ENCODE results near the gene ZNF581.

ZNF581 gene

DNA sequence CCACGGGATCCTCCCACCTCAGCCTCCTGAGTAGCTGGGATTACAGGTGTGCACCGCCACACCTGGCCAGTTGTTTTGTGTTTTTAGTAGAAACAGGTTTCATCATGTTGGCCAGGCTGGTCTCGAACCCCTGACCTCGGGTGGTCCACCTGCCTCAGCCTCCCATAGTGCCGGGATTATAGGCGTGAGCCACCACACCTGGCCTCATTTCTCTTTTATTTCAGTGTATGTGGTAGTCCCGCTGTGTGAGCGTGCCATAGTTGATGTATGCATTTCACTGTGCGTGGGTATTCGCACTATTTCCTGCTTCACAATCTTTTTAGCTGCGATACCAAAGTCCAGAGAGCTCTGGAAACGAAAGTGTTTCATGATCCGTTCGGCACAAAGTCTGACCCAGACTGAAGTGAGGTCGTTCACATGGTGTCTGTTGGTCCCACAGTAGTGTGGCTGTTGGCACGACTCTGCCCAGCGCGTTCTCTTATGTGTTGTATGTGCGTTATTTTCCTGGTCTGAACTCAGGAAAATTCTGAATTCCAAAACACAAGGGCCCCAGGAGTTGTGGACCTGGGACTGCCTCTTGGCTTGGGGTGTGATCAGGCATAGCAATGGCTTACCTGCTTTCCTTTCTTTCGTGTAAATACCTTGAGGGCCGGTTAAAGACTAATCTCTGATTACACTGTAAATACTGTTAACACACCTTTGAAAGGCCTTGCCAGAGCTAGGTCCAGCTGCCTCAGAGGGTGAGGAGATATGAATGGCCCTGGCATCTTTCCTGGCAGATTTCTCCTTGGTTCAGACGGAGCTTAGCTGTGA lies 40.2 kb downstream of the ZNF581 start:
- H3K27me3 ChIP-seq (ENCODE audit: insufficient read depth, low read length), result no peaks in the 10 kb centered on the region
- H3K27ac ChIP-seq (ENCODE audit: low read depth, low read length, poor library complexity, severe bottlenecking), result no peak overlapping the region
- peaks cover 84% of the 10 kb centered on the region for H3K36me3 ChIP-seq (ENCODE audit: insufficient read depth, low read length)
- TF ChIP-seq EZH2 (IDR thresholded peaks at IDR 0.05; ENCODE audit: borderline replicate concordance, low read length) (no peak), CTCF (IDR thresholded peaks at IDR 0.05; ENCODE audit: low read length) (no peak)
- no peak overlapping the region for H3K4me2 ChIP-seq (ENCODE audit: low read length)
- no peaks in the 10 kb centered on the region for H3F3A ChIP-seq (ENCODE audit: insufficient read depth, low read length)
- peaks cover 11% of the 10 kb centered on the region for H3K4me1 ChIP-seq (ENCODE audit: insufficient read depth, low read length, severe bottlenecking)
- H3K9me3 ChIP-seq (ENCODE audit: low read length), result no peaks in the 10 kb centered on the region
- no peak overlapping the region for H2AFZ ChIP-seq (ENCODE audit: low read length)
- H3K4me3 ChIP-seq (ENCODE audit: low read depth, low read length, poor library complexity, severe bottlenecking), result no peak overlapping the region
- H3K79me2 ChIP-seq (ENCODE audit: insufficient read depth, low read length), result peaks cover 17% of the 10 kb centered on the region
- no peak overlapping the region for H3K9ac ChIP-seq (ENCODE audit: low read length)
- no peaks in the 10 kb centered on the region for H3K9me2 ChIP-seq (ENCODE audit: low read depth, low read length)
- H4K20me1 ChIP-seq (ENCODE audit: insufficient read depth, low read length), result no peaks in the 10 kb centered on the region

DNA sequence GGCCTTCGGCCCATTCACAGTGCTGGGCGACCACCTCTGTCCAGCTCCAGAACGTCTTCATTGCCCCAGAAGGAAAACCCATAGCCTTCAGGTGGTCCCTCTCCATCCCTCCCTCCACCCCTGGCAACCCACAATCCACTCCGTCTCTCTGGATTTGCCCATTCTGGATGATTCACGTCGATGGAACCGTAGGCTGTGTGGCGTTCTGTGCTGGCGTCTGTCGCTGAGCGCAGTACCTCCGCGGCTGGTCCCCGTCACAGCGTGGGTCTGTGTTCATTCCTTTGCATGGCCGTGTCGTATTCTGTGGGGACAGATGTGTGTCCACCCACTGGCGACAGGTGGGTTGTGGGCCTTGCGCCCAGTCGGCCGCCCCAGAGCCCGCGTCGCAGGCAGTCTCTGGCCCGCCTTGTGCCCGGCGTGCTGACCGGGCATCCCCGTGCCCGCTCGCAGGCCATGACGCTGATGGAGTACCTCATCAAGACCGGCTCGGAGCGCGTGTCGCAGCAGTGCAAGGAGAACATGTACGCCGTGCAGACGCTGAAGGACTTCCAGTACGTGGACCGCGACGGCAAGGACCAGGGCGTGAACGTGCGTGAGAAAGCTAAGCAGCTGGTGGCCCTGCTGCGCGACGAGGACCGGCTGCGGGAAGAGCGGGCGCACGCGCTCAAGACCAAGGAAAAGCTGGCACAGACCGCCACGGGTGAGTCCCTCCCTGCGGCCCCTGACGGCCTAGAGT lies 41.7 kb downstream of the ZNF581 start:
- H3K27me3 ChIP-seq (ENCODE audit: insufficient read depth, low read length), result no peaks in the 10 kb centered on the region
- H3F3A ChIP-seq (ENCODE audit: insufficient read depth, low read length), result no peaks in the 10 kb centered on the region
- no peak overlapping the region for H3K4me2 ChIP-seq (ENCODE audit: low read length)
- no peaks in the 10 kb centered on the region for H3K4me1 ChIP-seq (ENCODE audit: insufficient read depth, low read length, severe bottlenecking)
- H3K79me2 ChIP-seq (ENCODE audit: insufficient read depth, low read length), result peaks cover 10% of the 10 kb centered on the region; the same call in 1 of the 2 replicates
- H3K27ac ChIP-seq (ENCODE audit: low read depth, low read length, poor library complexity, severe bottlenecking), result no peak overlapping the region
- H3K9me3 ChIP-seq (ENCODE audit: low read length), result no peaks in the 10 kb centered on the region
- peaks cover 84% of the 10 kb centered on the region for H3K36me3 ChIP-seq (ENCODE audit: insufficient read depth, low read length)
- no peak for TF ChIP-seq CTCF (IDR thresholded peaks at IDR 0.05; ENCODE audit: low read length)
- no peak for TF ChIP-seq EZH2 (IDR thresholded peaks at IDR 0.05; ENCODE audit: borderline replicate concordance, low read length)
- H2AFZ ChIP-seq (ENCODE audit: low read length), result no peak overlapping the region
- H3K9ac ChIP-seq (ENCODE audit: low read length), result no peak overlapping the region
- no peaks in the 10 kb centered on the region for H3K9me2 ChIP-seq (ENCODE audit: low read depth, low read length)
- H3K4me3 ChIP-seq (ENCODE audit: low read depth, low read length, poor library complexity, severe bottlenecking), result no peak overlapping the region
- H4K20me1 ChIP-seq (ENCODE audit: insufficient read depth, low read length), result no peaks in the 10 kb centered on the region

DNA sequence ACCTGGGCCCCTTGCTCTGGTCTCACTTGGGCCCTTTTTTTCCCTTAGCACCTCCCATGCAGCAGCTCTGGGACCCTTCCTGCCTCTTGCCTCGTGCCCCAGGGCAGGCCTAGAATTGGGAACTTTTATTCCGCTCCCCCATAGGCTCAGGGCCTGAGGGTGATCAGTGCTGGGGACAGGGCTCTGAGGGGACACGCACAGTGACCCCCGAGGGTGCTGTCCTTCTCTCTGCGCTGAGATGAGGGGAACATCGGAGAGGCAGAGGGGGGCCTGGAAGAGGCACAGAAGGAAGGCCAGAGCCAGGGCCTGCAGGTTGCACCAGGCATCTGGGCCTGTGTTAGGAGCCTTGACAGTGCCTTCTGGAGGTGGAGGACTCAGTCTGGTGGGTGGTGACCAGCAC lies 42.3 kb downstream of the ZNF581 start:
- Histone ChIP-seq H3K9me3 (ENCODE audit: low read length) (no peaks in the 10 kb centered on the region), H3K9me2 (ENCODE audit: low read depth, low read length) (no peaks in the 10 kb centered on the region), H3K9ac (ENCODE audit: low read length) (no peak overlapping the region), H3K27ac (ENCODE audit: low read depth, low read length, poor library complexity, severe bottlenecking) (no peak overlapping the region), H3K4me2 (ENCODE audit: low read length) (no peak overlapping the region), H3K79me2 (ENCODE audit: insufficient read depth, low read length) (peaks cover 10% of the 10 kb centered on the region; the same call in 1 of the 2 replicates), H3K4me1 (ENCODE audit: insufficient read depth, low read length, severe bottlenecking) (no peaks in the 10 kb centered on the region), H3F3A (ENCODE audit: insufficient read depth, low read length) (no peaks in the 10 kb centered on the region), H3K36me3 (ENCODE audit: insufficient read depth, low read length) (peaks cover 84% of the 10 kb centered on the region), H4K20me1 (ENCODE audit: insufficient read depth, low read length) (no peaks in the 10 kb centered on the region), H3K27me3 (ENCODE audit: insufficient read depth, low read length) (no peaks in the 10 kb centered on the region), H3K4me3 (ENCODE audit: low read depth, low read length, poor library complexity, severe bottlenecking) (no peak overlapping the region), H2AFZ (ENCODE audit: low read length) (no peak overlapping the region)
- TF ChIP-seq CTCF (IDR thresholded peaks at IDR 0.05; ENCODE audit: low read length) (no peak), EZH2 (IDR thresholded peaks at IDR 0.05; ENCODE audit: borderline replicate concordance, low read length) (no peak)
